Gastroesophageal sphincter (tissue), 4 donors: ENCODE data around the gene TFF3. TPM values are rescaled to one million over a fixed set of nuclear protein-coding genes. Genes with fewer than 3 reads are reported as not detected.

Experiments used
- ATAC-seq: fragments of 150-250 bp; one replicate; pipeline ENCODE4 v1.9.1; 2016; ENCODE audit warnings: mild to moderate bottlenecking, moderate library complexity
- H3K27ac ChIP-seq, 4 donors: fragments of 200-600 bp; sonication (generic) in 3 of 4; 1 replicate in 3 of 4; 2 replicates in 1 of 4; pipeline ENCODE4 v1.5.1; 2016 to 2019
- H3K27me3 ChIP-seq: fragments of 200-600 bp; sonication (generic); one replicate; pipeline ENCODE4 v1.5.1; 2019
- H3K36me3 ChIP-seq, 2 donors: fragments of 200-600 bp; sonication (generic); one replicate each; pipeline ENCODE4 v1.5.1; 2019; ENCODE audit warnings: control low read depth in 1 of 2
- H3K4me1 ChIP-seq, 3 donors: fragments of 200-600 bp; sonication (generic); 1 replicate in 2 of 3; 2 replicates in 1 of 3; pipeline ENCODE4 v1.5.1; 2016 to 2019; ENCODE audit warnings: control low read depth in 2 of 3
- H3K4me3 ChIP-seq, 2 donors: fragments of 200-600 bp; sonication (generic); one replicate each; pipeline ENCODE4 v1.5.1; 2019; ENCODE audit warnings: mild to moderate bottlenecking in 1 of 2, moderate library complexity in 1 of 2
- H3K9me3 ChIP-seq, 3 donors: fragments of 200-600 bp; sonication (generic); one replicate each; pipeline ENCODE4 v1.5.1; 2017 to 2019; ENCODE audit warnings: control low read depth in 2 of 3
- EP300 ChIP-seq: sonication (generic); formaldehyde crosslinking; IDR thresholded peaks from one replicate; pipeline ENCODE4 v1.6.1; 2017; ENCODE audit warnings: antibody characterized with exemption, mild to moderate bottlenecking
- POLR2A ChIP-seq, 2 donors: fragments of 450-650 bp; IDR thresholded peaks; one replicate each; pipeline ENCODE4 v1.6.1; 2017; ENCODE audit warnings: antibody characterized with exemption in 2 of 2, mild to moderate bottlenecking in 2 of 2, moderate library complexity in 1 of 2
- POLR2AphosphoS5 ChIP-seq: sonication (generic); formaldehyde crosslinking; IDR thresholded peaks from one replicate; pipeline ENCODE4 v1.6.1; 2017; ENCODE audit warnings: antibody characterized with exemption
- WGBS, 2 donors: methylation state at CpG; one replicate each; pipeline ENCODE4 v1.1.5; 2018; ENCODE audit warnings: low coverage in 1 of 2; 5-methylcytosine and 5-hydroxymethylcytosine counted together
- total RNA-seq, 4 donors: library from RNA; depleted of rRNA; stranded (reverse); fragments of >200 nt; gene quantifications; one replicate each; pipeline ENCODE4 v1.1.0, GENCODE V29; 2016
- TF ChIP-seq, protein P1 (sequence below), 4 experiments: fragments of 200-600 bp in 2 of 4; fragments of 450-650 bp in 2 of 4; sonication (generic) in 1 of 4; IDR thresholded peaks; one replicate each; pipeline ENCODE4 v1.5.1; 2017 to 2019; ENCODE audit warnings: antibody characterized with exemption in 4 of 4, mild to moderate bottlenecking in 2 of 4, moderate library complexity in 2 of 4

TFF3 gene
- total RNA-seq, 4 donors from 2014 or later = 6.4 to 18.2 (median 10.5) TPM

DNA sequence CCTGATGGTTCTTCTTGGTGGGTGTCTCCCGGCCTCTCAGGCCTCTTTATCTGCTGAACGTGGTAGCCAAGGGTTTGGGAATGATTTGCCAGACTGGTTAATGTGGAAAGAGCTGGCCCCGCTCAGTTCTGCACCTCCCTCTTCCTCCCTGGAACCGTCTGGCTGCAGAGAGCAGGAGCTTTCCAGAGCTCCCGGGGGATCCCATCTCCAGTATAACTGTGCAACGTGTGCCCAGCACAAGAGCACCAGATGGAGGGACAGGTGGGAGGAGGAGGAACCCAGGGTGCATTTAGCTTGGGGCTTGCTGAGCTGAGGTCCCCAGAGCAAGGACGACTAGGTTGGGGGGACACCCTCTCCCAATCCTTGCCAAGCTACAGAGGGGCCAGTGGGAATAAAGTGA lies 46.1 kb upstream of the TFF3 start:
- 65% methylated on average over 2 of the region's 7 CpGs; no CpG with 5 or more reads in 1 of the 2 donors for WGBS, 2 donors
- TF ChIP-seq POLR2AphosphoS5 (no peak), EP300 (no peak), POLR2A (IDR thresholded peaks at IDR 0.05) (no peak)
- TF ChIP-seq, protein P1, sequence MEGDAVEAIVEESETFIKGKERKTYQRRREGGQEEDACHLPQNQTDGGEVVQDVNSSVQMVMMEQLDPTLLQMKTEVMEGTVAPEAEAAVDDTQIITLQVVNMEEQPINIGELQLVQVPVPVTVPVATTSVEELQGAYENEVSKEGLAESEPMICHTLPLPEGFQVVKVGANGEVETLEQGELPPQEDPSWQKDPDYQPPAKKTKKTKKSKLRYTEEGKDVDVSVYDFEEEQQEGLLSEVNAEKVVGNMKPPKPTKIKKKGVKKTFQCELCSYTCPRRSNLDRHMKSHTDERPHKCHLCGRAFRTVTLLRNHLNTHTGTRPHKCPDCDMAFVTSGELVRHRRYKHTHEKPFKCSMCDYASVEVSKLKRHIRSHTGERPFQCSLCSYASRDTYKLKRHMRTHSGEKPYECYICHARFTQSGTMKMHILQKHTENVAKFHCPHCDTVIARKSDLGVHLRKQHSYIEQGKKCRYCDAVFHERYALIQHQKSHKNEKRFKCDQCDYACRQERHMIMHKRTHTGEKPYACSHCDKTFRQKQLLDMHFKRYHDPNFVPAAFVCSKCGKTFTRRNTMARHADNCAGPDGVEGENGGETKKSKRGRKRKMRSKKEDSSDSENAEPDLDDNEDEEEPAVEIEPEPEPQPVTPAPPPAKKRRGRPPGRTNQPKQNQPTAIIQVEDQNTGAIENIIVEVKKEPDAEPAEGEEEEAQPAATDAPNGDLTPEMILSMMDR (IDR thresholded peaks at IDR 0.05) = no peak
- H3K4me1 ChIP-seq = no peaks in the 10 kb centered on the region
- H3K4me3 ChIP-seq = no peak overlapping the region
- H3K36me3 ChIP-seq = no peaks in the 10 kb centered on the region
- ATAC-seq = no peak
- peaks cover 91% of the 10 kb centered on the region for H3K27me3 ChIP-seq
- peaks cover 0 to 24% (median 0%) of the 10 kb centered on the region in 3 donors for H3K9me3 ChIP-seq
- no peak overlapping the region for H3K27ac ChIP-seq

GRCh38 chr21:42360317-42360716 lies 45.1 kb upstream of the TFF3 start:
- H3K27me3 ChIP-seq = peaks cover 90% of the 10 kb centered on the region
- TF ChIP-seq, protein P1 (IDR thresholded peaks at IDR 0.05) = no peak
- TF ChIP-seq POLR2A (IDR thresholded peaks at IDR 0.05) = no peak
- no peak for TF ChIP-seq EP300
- TF ChIP-seq POLR2AphosphoS5 = no peak
- H3K9me3 ChIP-seq = peaks cover 0 to 33% (median 0%) of the 10 kb centered on the region in 3 donors
- no peaks in the 10 kb centered on the region for H3K4me1 ChIP-seq
- H3K36me3 ChIP-seq = no peaks in the 10 kb centered on the region
- H3K27ac ChIP-seq = no peak overlapping the region
- no peak overlapping the region for H3K4me3 ChIP-seq
- no peak for ATAC-seq
- 54% methylated on average over 2 of the region's 2 CpGs; no CpG with 5 or more reads in 1 of the 2 donors for WGBS, 2 donors

- Histone ChIP-seq H3K36me3 (no peaks in the 10 kb centered on the region), H3K4me1 (no peaks in the 10 kb centered on the region), H3K27me3 (peaks cover 81% of the 10 kb centered on the region), H3K9me3 (peaks cover 0 to 47% (median 0%) of the 10 kb centered on the region in 3 donors), H3K27ac (no peak overlapping the region), H3K4me3 (no peak overlapping the region)
- TF ChIP-seq POLR2A (IDR thresholded peaks at IDR 0.05) (no peak), EP300 (no peak), POLR2AphosphoS5 (no peak)
- TF ChIP-seq, protein P1 (IDR thresholded peaks at IDR 0.05) = no peak
- WGBS, 2 donors = 73 to 87% methylated on average over 7 to 12 of the region's 13 CpGs
- ATAC-seq = no peak
Observed at GRCh38 chr21:42358937-42359336, 43.7 kb upstream of the TFF3 start.

- no peak overlapping the region for H3K4me3 ChIP-seq
- no peaks in the 10 kb centered on the region for H3K36me3 ChIP-seq
- H3K27me3 ChIP-seq = peaks cover 77% of the 10 kb centered on the region
- WGBS, 2 donors = 89 to 91% methylated on average over 7 to 9 of the region's 12 CpGs
- no peak for ATAC-seq
- no peak overlapping the region for H3K27ac ChIP-seq
- H3K9me3 ChIP-seq = peaks cover 0 to 51% (median 0%) of the 10 kb centered on the region in 3 donors
- no peak for TF ChIP-seq POLR2A (IDR thresholded peaks at IDR 0.05)
- H3K4me1 ChIP-seq = no peaks in the 10 kb centered on the region
Observed at GRCh38 chr21:42358261-42358660, 43.1 kb upstream of the TFF3 start.

GRCh38 chr21:42357307-42357706 lies 42.1 kb upstream of the TFF3 start:
- Histone ChIP-seq H3K27ac (no peak overlapping the region), H3K27me3 (peaks cover 70% of the 10 kb centered on the region), H3K4me3 (no peak overlapping the region), H3K4me1 (no peaks in the 10 kb centered on the region), H3K9me3 (peaks cover 0 to 51% (median 0%) of the 10 kb centered on the region in 3 donors), H3K36me3 (no peaks in the 10 kb centered on the region)
- TF ChIP-seq, protein P1 (IDR thresholded peaks at IDR 0.05) = no peak
- TF ChIP-seq EP300 (no peak), POLR2AphosphoS5 (no peak), POLR2A (IDR thresholded peaks at IDR 0.05) (no peak)
- ATAC-seq = no peak
- WGBS, 2 donors = 57 to 66% methylated on average over 2 to 3 of the region's 3 CpGs
